Pulmonary artery endothelial cell (primary cell): ENCODE measurements around the gene LYZ. TPM values are rescaled to one million over a fixed set of nuclear protein-coding genes. Genes with fewer than 3 reads are reported as not detected.

ENCODE experiments used
- DNase-seq: peaks from one replicate; pipeline ENCODE4 v3.0.0-alpha.2; 2011; ENCODE audit warnings: low read depth, low spot score
- total RNA-seq: library from RNA; depleted of rRNA; stranded (reverse); fragments of >200 nt; gene quantifications from 2 replicates; pipeline ENCODE4 v1.2.3, GENCODE V29; 2014

The LYZ gene
- total RNA-seq, 1 donor from 2014 or later: not detected

DNA sequence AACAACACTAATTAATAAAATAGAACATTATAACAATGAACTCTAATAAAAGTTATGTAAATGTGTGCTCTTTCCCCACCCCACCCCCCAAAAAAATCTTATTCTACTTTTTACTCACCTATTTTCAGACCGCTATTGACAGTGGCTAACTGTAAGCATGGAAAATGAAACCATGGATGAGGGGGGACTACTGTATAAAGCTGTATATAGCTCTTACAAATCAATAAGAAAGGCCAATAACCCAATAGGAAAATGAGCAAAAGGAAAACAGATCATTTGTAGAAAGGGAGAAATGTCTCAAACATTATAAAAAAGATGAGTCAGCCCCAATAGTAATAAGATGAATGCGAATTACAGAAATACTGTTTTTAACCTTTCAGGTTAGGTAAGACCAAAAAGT lies 38.7 kb downstream of the LYZ start:
- no peak for DNase-seq

DNA sequence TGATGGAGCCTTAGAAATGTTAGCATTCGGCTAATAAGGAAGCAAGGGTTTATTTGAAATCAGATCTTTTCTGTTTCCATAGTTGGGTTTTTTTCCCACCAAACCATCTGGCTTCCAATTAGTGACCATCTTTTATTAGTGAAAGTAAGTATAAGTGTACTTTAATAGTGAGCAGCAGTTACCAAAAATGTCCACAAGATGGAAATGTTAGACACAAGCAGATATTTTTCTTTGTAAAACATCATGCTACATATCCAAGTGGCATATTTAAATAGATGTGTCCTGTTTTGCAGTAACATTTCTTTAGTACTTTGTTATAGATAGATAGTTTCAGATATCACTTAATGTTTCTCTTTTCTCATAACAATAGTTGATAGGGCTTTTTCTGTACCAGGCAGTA lies 40.2 kb downstream of the LYZ start:
- peak; percentile 7 for DNase-seq

DNA sequence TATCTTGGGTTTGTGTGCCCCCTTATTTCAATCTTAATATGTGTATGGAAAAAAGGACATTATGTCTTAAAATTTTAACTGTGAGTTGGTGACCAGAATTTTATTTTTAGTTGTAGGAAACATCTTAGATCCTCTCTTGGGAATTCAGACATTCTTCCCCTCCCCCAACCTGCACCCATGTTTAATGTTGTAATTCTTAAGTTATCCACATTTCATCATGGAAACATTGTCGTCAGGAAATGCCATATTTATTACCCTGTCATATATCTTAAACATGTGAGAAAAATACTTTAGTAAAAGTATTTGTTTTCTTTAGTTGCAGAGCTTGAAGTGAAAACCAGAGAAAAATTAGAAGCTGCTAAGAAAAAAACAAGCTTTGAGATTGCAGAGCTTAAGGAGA lies 41.6 kb downstream of the LYZ start:
- DNase-seq: peak; percentile 17

DNA sequence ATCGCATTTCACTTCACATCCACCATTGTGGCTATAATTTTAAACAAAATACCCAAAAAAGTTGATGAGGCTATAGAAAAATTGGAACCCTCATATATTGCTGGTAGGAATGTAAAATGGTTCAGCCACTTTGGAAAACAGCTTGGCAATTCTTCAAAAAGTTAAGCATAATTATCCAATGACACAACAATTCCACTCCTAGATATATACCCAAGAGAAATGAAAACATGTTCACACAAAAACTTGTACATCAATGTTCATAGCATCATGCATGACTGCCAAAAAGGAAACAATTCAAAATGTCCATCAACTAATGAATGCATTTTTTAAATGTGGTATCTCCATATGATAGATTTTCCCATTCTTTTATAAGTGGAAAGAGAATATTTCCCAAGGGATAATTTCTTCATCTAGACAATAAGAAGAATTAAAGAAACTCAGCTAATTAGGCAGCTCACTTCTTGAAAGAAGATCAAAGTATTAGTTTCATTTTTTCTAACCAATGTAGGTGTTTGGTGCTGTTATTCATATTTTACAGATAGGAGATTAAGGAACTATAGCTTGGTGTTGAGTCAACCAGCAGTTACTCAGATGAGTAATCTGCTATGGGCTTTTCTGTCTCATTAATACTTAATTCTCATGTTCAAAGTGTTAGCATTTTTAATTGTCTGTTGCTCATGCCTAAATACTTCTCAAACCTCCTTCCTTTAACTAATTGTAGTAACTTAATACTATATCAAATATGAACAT lies 44.2 kb downstream of the LYZ start:
- no peak for DNase-seq

DNA sequence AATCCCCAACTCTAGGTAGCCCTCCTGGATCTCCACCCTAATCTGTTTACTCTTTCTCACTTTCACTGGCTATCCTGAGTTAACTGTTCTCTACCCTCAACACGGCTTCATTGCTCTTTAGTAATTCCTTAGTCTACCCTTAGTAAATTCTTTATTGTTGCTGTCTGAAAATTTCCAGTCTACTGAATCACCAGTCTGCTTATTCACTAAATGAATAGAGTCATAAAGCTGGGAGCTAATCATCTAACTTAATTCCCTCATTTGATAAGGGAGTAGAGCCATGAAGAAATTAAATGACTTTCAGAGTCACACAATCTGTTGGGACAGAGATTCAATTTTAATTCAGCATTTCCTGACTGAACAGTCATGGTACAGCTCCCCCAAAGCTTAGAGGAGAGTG lies 47.9 kb downstream of the LYZ start:
- no peak for DNase-seq

DNA sequence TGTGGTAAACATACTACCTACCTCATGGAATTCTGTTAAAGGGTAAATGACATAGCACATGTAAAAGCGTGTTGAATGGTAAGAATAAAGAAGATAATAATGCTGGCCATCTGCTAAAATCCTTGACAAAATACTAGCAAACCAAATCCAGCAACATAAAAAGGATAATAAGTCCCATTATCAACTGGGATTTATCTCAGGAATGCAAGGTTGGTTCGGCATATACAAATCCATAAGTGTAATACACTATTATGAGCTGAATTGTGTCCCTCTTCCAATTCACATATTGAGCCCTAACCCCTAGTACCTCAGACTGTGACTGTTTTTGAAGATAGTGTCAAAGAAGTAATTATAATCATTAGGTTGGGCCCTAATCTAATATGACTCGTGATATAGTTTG lies 48.8 kb downstream of the LYZ start:
- DNase-seq: no peak

DNA sequence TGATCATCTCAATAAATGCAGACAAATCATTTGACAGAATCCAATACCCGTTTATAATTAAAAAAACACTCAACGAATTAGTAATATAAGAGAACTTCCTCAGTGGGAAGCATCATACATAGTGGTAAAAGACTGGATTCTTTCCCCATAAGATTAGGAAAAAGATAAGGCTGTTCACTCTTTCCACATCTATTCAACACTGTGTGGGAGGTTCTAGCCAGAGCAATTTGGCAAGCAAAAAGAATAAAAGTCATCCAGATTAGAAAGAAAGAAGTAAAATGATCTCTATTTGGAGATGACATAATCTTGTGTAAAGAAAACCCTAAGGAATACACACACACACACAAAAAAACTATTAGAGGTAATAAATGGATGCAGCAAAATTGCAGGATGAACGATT lies 49.8 kb downstream of the LYZ start:
- no peak for DNase-seq

DNA sequence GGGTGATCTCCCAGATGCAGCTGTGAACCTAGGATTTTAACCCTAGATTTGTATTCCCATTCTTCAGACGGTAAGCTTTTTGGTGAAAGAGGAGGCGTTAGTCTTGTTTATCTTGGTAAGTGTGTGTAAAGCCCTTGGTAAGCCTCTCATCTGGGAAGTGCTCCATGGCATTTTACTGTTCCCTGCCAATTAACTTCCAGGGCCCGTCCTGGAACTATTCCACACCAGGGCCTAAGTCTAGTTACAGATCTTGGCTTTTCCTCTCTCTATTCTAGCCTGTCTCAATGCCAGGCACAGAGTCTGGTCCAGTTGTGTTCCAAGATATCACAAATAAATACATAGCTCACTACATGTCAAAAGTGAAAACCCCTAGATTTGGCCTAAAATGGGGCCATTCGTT lies 53.8 kb downstream of the LYZ start:
- DNase-seq: no peak

Other genes with a start within 250 kb of the LYZ start
- gene CPSF6, start 108.8 kb upstream of the LYZ start, total RNA-seq: 41.7 and 44.2 TPM in 2 replicates
- gene YEATS4, start 11.4 kb downstream of the LYZ start, total RNA-seq: 19.1 and 22.4 TPM in 2 replicates
- 17.9 and 19.6 TPM in 2 replicates for gene FRS2, start 122.0 kb downstream of the LYZ start, total RNA-seq
- 298 and 500 TPM in 2 replicates for gene CCT2, start 237.1 kb downstream of the LYZ start, total RNA-seq